ENCODE measurements around the gene PGBD1.

DNA sequence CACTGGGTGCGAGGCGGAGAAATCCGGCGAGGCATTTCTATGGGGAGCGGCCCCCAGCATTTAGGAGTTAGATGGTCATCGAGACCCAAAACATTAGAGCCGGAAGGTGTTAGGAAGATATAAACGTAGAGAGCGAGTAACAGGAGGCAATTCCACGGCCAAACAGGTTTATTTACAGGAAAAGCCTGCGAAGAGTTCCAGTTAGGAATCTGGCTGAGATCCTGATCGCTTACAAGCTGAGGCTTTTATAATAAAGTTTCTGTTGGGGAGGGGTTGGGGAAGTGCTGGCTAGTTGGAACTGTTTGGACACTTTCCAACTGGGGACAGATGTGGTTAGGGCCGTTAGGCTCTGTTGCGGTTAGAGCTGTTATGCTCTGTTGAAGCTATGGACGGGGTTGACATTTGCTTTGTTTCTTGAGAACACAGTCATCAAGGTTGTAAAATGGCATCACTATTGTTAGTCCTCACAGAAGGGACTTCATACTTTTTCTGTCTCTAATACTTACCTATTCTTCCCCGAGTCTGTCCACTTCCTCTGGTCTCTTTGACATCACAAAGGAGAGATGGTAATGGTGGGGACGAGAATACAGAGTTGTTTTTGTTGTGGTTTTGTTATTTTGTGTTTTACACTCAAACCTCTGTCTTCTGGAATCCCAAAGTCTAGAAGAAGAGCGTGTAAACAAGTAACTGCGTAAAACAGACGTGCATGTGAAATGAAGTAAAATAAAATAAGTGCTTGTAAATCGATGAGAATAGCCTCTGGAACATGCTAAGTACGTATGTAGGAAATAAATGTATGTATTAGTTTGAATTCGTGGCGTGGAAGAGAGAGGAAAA, 55.1 kb downstream of the PGBD1 start:
- no peak for TF ChIP-seq EP300 (IDR thresholded peaks at IDR 0.05; ENCODE audit: low read depth)
- TF ChIP-seq POLR2A (IDR thresholded peaks at IDR 0.05) = no peak
- TF ChIP-seq, protein P1, sequence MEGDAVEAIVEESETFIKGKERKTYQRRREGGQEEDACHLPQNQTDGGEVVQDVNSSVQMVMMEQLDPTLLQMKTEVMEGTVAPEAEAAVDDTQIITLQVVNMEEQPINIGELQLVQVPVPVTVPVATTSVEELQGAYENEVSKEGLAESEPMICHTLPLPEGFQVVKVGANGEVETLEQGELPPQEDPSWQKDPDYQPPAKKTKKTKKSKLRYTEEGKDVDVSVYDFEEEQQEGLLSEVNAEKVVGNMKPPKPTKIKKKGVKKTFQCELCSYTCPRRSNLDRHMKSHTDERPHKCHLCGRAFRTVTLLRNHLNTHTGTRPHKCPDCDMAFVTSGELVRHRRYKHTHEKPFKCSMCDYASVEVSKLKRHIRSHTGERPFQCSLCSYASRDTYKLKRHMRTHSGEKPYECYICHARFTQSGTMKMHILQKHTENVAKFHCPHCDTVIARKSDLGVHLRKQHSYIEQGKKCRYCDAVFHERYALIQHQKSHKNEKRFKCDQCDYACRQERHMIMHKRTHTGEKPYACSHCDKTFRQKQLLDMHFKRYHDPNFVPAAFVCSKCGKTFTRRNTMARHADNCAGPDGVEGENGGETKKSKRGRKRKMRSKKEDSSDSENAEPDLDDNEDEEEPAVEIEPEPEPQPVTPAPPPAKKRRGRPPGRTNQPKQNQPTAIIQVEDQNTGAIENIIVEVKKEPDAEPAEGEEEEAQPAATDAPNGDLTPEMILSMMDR (IDR thresholded peaks at IDR 0.05) = no peak
- no peak for TF ChIP-seq POLR2AphosphoS5 (IDR thresholded peaks at IDR 0.05)

All from transverse colon (tissue), 4 donors.